Measurements from ENCODE around the gene PTPMT1.
"Not testable (repeated sequence)": the region's sequence is repeated elsewhere in the genome, so short reads cannot be mapped to it uniquely, and the experiment has no call there.

Gene PTPMT1

GRCh38 chr11:47538741-47539565 lies 26.4 kb upstream of the PTPMT1 start:
- peaks cover 67 to 98% (median 72%) of the 10 kb centered on the region in 10 experiments for H3K4me1 ChIP-seq
- H3K4me2 ChIP-seq, result peak overlapping the region; percentile 14 to 61 (median 35); a peak in 18 of 22 replicates
- 0 out of 22 replicates have a peak, but pooled peaks cover 0 to 3% (median 0%) of the 10 kb centered on the region in 11 experiments for H3K9me3 ChIP-seq (replicated peaks in 1 of 11)
- peak overlapping the region in 1 of 11 experiments; percentile 42; a peak in 1 of 22 replicates for H3K9ac ChIP-seq
- peaks cover 94 to 100% (median 100%) of the 10 kb centered on the region in 11 experiments for H4K20me1 ChIP-seq
- peak overlapping the region in 4 of 11 experiments; percentile 6 to 38 (median 24); a peak in 4 of 22 replicates for H3K27ac ChIP-seq
- no peak overlapping the region for H3K4me3 ChIP-seq
- no peak for TF ChIP-seq Cebpa-rat (IDR thresholded peaks at IDR 0.05)
- peaks cover 18 to 63% (median 50%) of the 10 kb centered on the region in 11 experiments; a peak in 20 of 22 replicates for H3K36me3 ChIP-seq
- no peaks in the 10 kb centered on the region for H3K27me3 ChIP-seq

GRCh38 chr11:47539681-47540039 lies 25.7 kb upstream of the PTPMT1 start:
- H3K36me3 ChIP-seq, result peaks cover 18 to 69% (median 48%) of the 10 kb centered on the region in 11 experiments; a peak in 20 of 22 replicates
- H3K4me3 ChIP-seq, result no peak overlapping the region
- H3K27me3 ChIP-seq, result no peaks in the 10 kb centered on the region
- H3K9me3 ChIP-seq (replicated peaks in 1 of 11), result 0 out of 22 replicates have a peak, but pooled peaks cover 0 to 3% (median 0%) of the 10 kb centered on the region in 11 experiments
- H4K20me1 ChIP-seq, result peaks cover 98 to 100% (median 100%) of the 10 kb centered on the region in 11 experiments
- H3K4me1 ChIP-seq, result peaks cover 60 to 98% (median 67%) of the 10 kb centered on the region in 10 experiments
- no peak for TF ChIP-seq Cebpa-rat (IDR thresholded peaks at IDR 0.05)
- H3K4me2 ChIP-seq, result peak overlapping the region; percentile 14 to 61 (median 35); a peak in 20 of 22 replicates
- H3K27ac ChIP-seq, result no peak overlapping the region; a peak in 1 of 22 replicates
- H3K9ac ChIP-seq, result no peak overlapping the region

- Histone ChIP-seq H3K4me2 (peak overlapping the region in 10 of 11 experiments; percentile 14 to 61 (median 32); a peak in 16 of 22 replicates), H3K27me3 (no peaks in the 10 kb centered on the region), H3K4me1 (peaks cover 46 to 92% (median 54%) of the 10 kb centered on the region in 10 experiments), H3K9ac (peak overlapping the region in 2 of 11 experiments; percentile 2 to 47; a peak in 3 of 22 replicates), H3K36me3 (peaks cover 14 to 72% (median 44%) of the 10 kb centered on the region in 11 experiments; a peak in 21 of 22 replicates), H3K4me3 (no peak overlapping the region), H3K27ac (peak overlapping the region in 3 of 11 experiments; percentile 6 to 41 (median 7); a peak in 4 of 22 replicates), H3K9me3 (replicated peaks in 1 of 11) (0 out of 22 replicates have a peak, but pooled peaks cover 0 to 3% (median 0%) of the 10 kb centered on the region in 11 experiments), H4K20me1 (peaks cover 97 to 99% (median 99%) of the 10 kb centered on the region in 11 experiments)
- no peak for TF ChIP-seq Cebpa-rat (IDR thresholded peaks at IDR 0.05)
Observed at GRCh38 chr11:47541070-47541469, 24.3 kb upstream of the PTPMT1 start.

- no peak overlapping the region for H3K9ac ChIP-seq
- H3K4me2 ChIP-seq, result 0 out of 22 replicates have a peak overlapping the region, but pooled peaks of 1 of the 11 experiments have one; percentile 1
- no peak overlapping the region for H3K4me3 ChIP-seq
- peaks cover 94 to 99% (median 98%) of the 10 kb centered on the region in 11 experiments for H4K20me1 ChIP-seq
- H3K9me3 ChIP-seq (replicated peaks in 1 of 11), result no peaks in the 10 kb centered on the region; a peak in 1 of 22 replicates
- TF ChIP-seq Cebpa-rat (IDR thresholded peaks at IDR 0.05), result no peak
- H3K27me3 ChIP-seq, result no peaks in the 10 kb centered on the region
- no peak overlapping the region for H3K27ac ChIP-seq
- peaks cover 28 to 85% (median 43%) of the 10 kb centered on the region in 10 experiments for H3K4me1 ChIP-seq
- peaks cover 17 to 83% (median 65%) of the 10 kb centered on the region in 11 experiments; a peak in 21 of 22 replicates for H3K36me3 ChIP-seq
Observed at GRCh38 chr11:47545298-47545697, 20.1 kb upstream of the PTPMT1 start.

DNA sequence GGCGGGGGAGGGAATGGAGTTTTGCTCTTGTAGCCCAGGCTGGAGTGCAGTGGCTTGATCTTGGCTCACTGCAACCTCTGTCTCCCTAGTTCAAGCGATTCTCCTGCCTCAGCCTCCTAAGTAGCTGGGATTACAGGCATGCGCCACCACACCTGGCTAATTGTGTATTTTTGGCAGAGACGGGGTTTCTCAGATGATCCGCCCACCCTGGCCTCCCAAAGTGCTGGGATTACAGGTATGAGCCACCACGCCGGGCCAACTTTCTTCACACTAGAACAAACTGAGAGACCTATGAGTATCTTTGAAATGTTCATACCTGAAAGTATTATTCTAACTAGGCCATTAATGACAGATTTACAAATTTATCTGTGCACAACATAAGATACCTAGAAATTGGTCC lies 19.1 kb upstream of the PTPMT1 start:
- not testable (repeated sequence) for H3K27ac ChIP-seq; H3K27me3 ChIP-seq; H3K4me2 ChIP-seq; H3K9ac ChIP-seq; H3K4me3 ChIP-seq; H3K9me3 ChIP-seq (replicated peaks in 1 of 11)
- peaks cover 28 to 85% (median 43%) of the 10 kb centered on the region in 10 experiments for H3K4me1 ChIP-seq
- H4K20me1 ChIP-seq, result peaks cover 94 to 99% (median 98%) of the 10 kb centered on the region in 11 experiments
- H3K36me3 ChIP-seq, result peaks cover 19 to 82% (median 69%) of the 10 kb centered on the region in 11 experiments; a peak in 21 of 22 replicates

- Histone ChIP-seq H3K4me2 (peak overlapping the region; percentile 77 to 98 (median 92)), H4K20me1 (peaks cover 57 to 69% (median 62%) of the 10 kb centered on the region in 11 experiments), H3K9ac (peak overlapping the region in 3 of 11 experiments; percentile 10 to 96 (median 14); a peak in 5 of 22 replicates), H3K27me3 (no peaks in the 10 kb centered on the region), H3K9me3 (replicated peaks in 1 of 11) (no peaks in the 10 kb centered on the region; a peak in 1 of 22 replicates), H3K4me1 (peaks cover 38 to 65% (median 52%) of the 10 kb centered on the region in 10 experiments), H3K27ac (peak overlapping the region in 3 of 11 experiments; percentile 94 to 98 (median 95); a peak in 6 of 22 replicates), H3K36me3 (peaks cover 9 to 54% (median 47%) of the 10 kb centered on the region in 11 experiments; a peak in 20 of 22 replicates), H3K4me3 (peak overlapping the region; percentile 85 to 97 (median 92); a peak in 17 of 20 replicates)
- TF ChIP-seq Cebpa-rat (IDR thresholded peaks at IDR 0.05), result no peak; a peak in 1 of 22 replicates
Observed at GRCh38 chr11:47550288-47551047, 14.9 kb upstream of the PTPMT1 start.

DNA sequence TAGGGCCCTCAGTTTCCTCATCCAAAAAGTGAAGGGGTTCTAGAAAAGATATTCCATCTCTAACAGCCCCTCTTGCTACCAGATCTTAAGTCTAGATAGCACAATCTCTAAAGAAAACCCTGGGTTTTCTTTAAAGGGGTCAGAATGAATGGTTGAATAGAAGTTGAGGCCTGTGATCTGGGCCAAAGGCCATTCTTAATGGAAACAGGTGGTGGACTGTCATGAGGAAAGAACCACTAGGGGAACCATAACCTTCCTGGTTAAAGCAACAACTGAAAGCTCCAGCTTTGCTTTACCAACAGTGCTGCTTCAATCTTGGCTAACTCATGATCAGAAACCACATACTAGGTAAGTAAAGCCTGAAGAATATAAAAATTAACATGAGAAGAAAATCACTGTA lies 14.3 kb upstream of the PTPMT1 start:
- H3K27ac ChIP-seq, result peak overlapping the region; percentile 85 to 98 (median 93); a peak in 20 of 22 replicates
- H3K4me3 ChIP-seq, result peak overlapping the region; percentile 85 to 97 (median 92); a peak in 19 of 20 replicates
- peaks cover 54 to 64% (median 58%) of the 10 kb centered on the region in 11 experiments for H4K20me1 ChIP-seq

DNA sequence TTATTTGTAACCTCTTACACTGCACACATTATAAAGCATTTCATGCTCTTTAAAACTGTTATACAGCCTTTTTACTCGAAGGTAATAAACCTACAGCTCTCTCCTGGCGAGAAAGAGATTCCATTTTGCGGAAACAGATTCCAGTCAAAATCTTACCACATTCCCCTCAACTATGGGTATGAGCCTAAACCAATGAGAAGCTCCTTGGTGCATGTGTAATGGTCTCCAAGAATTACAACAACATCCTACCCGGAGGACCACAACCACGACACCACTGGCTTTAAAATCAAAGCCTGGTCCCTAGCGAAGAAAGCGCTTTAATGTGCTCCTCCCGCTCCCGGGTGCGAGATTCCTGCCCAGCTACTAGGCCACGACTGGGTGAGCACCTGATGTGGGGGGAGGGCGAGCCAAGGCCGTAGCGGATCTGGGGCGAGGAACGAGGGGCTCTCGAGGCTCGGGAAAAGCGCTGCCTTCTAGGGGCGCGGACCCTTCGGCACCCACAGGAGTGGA lies 13.3 kb upstream of the PTPMT1 start:
- Histone ChIP-seq H4K20me1 (peaks cover 45 to 54% (median 48%) of the 10 kb centered on the region in 11 experiments), H3K4me2 (peak overlapping the region; percentile 77 to 98 (median 92)), H3K4me1 (peaks cover 38 to 60% (median 52%) of the 10 kb centered on the region in 10 experiments), H3K4me3 (peak overlapping the region; percentile 85 to 97 (median 92)), H3K27ac (peak overlapping the region; percentile 85 to 98 (median 93)), H3K36me3 (peaks cover 9 to 45% (median 37%) of the 10 kb centered on the region in 11 experiments; a peak in 20 of 22 replicates), H3K27me3 (no peaks in the 10 kb centered on the region), H3K9me3 (replicated peaks in 1 of 11) (no peaks in the 10 kb centered on the region; a peak in 1 of 22 replicates), H3K9ac (peak overlapping the region; percentile 92 to 98 (median 96))
- no peak for TF ChIP-seq Cebpa-rat (IDR thresholded peaks at IDR 0.05)

More for the DNA sequence above, 14.3 kb upstream of the PTPMT1 start:
- Histone ChIP-seq H3K4me2 (peak overlapping the region; percentile 77 to 98 (median 92)), H3K4me1 (peaks cover 38 to 65% (median 52%) of the 10 kb centered on the region in 10 experiments), H3K27me3 (no peaks in the 10 kb centered on the region), H3K9ac (peak overlapping the region; percentile 92 to 98 (median 96); a peak in 18 of 22 replicates), H3K9me3 (replicated peaks in 1 of 11) (no peaks in the 10 kb centered on the region; a peak in 1 of 22 replicates), H3K36me3 (peaks cover 9 to 52% (median 46%) of the 10 kb centered on the region in 11 experiments; a peak in 20 of 22 replicates)
- no peak for TF ChIP-seq Cebpa-rat (IDR thresholded peaks at IDR 0.05)
